GM13977 (cell line): Measurements from ENCODE around the gene FCHO2.

Experiments used
- DNase-seq: peaks from one replicate; pipeline ENCODE4 v3.0.0; 2012; ENCODE audit warnings: low spot score
- CTCF ChIP-seq: IDR thresholded peaks from 2 replicates; pipeline ENCODE4 v1.5.1; 2012; ENCODE audit warnings: mild to moderate bottlenecking, control low read depth; ENCODE audit not compliant: insufficient read depth; ENCODE audit errors: extremely low read depth, missing control alignments
- in situ Hi-C: fragments of 300-500 bp; cut with MboI; formaldehyde crosslinking; loops from one replicate; pipeline ENCODE4 v1.12.0; 2022; ENCODE audit warnings: low sequenced_read_pairs, low pct_unique_long_range_greater_than_20kb, mixed read lengths, inconsistent platforms; ENCODE audit not compliant: unreplicated experiment

The FCHO2 gene

GRCh38 chr5:73114044-73114688 lies 158.3 kb downstream of the FCHO2 start:
- DNase-seq: no peak
- in situ Hi-C loops: no loop called here
- TF ChIP-seq CTCF: no peak

GRCh38 chr5:73115399-73116051 lies 159.7 kb downstream of the FCHO2 start:
- TF ChIP-seq CTCF: no peak
- in situ Hi-C loops: no loop called here
- DNase-seq: no peak

GRCh38 chr5:73116506-73116905 lies 160.7 kb downstream of the FCHO2 start:
- TF ChIP-seq CTCF: no peak
- in situ Hi-C loops: no loop called here

GRCh38 chr5:73117088-73117740 lies 161.4 kb downstream of the FCHO2 start:
- in situ Hi-C loops: no loop called here
- DNase-seq: no peak
- no peak for TF ChIP-seq CTCF

More at GRCh38 chr5:73116506-73116905, 160.7 kb downstream of the FCHO2 start:
- no peak for DNase-seq

GRCh38 chr5:73118391-73118973 lies 162.6 kb downstream of the FCHO2 start:
- in situ Hi-C loops: no loop called here
- no peak for DNase-seq
- no peak for TF ChIP-seq CTCF

- no peak for DNase-seq
- in situ Hi-C loops: no loop called here
- no peak for TF ChIP-seq CTCF
These were observed 163.8 kb downstream of the FCHO2 start for GRCh38 chr5:73119451-73120157.
